HS-27A (cell line): ENCODE results near the gene SCN4B.

ENCODE experiments used
- DNase-seq: peaks from one replicate; pipeline ENCODE4 v3.0.0-alpha.2; 2012; ENCODE audit warnings: low read depth, missing footprints

Gene SCN4B

DNA sequence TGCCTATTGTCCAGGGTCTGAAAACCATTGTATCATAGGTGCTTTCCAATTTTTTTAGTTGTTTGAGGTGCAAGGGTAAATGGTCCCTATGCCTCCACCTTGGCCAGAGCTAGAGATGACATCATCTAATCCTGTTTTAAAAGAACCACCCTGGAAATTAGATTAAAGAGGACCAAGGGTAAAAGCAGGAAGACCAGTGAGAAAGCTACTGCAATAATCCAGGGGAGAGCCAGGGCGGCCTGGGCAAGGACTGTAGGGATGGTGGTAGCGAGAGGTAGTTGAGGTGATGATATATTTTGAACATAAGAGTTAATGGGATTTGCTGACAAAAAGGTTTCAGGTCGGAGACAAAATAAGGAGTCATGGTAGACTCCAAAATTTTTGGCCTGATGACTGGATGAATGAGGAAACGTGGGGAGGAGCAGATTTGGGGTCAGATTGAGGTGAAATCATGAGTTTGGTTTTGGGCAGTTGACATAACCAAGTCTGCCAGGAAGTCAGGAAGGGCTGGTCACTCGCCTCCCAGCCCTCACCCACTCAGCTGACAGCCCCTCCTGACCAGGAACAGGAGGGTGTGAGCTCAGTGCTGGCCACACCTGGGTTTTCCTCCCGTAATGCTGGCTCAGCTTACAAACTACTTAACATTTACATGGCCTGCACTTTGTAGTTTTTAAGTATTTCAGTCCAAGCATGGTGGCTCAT lies 23.0 kb downstream of the SCN4B start:
- DNase-seq = no peak

GRCh38 chr11:118128721-118129470 lies 23.7 kb downstream of the SCN4B start:
- no peak for DNase-seq

- no peak for DNase-seq
These were observed 24.3 kb downstream of the SCN4B start for GRCh38 chr11:118128310-118128709.

- DNase-seq = no peak
These were observed 26.4 kb downstream of the SCN4B start for GRCh38 chr11:118126082-118126838.

DNA sequence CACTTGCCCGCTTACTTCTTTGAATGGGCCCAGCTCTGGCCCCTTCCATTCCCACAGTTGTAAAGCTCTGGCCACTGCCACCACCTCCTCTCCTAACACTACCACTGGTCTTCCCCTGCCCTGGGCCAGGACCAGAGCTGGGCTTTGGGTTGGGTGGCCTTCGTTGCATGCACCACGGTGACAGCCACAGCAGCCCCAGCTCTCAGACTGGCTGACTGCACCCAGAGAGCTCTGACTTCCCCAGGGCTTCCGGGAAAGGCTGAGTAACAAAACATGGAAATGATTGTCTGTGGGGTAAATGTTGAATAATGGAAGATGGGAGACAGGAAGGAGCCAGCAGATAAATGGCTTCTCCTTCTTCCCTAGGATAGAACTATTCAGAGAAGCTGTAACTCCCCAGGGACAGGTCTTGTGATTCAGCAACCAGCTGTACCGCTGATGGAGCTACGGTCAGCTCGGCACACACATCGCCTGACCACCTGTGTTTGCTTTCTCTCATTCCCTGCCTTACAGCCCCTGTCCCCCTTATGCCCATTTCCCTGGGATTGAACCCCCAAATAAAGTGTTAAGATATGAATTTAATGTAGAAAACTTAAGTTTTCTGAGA lies 27.6 kb downstream of the SCN4B start:
- DNase-seq = no peak

GRCh38 chr11:118120793-118121192 lies 31.8 kb downstream of the SCN4B start:
- DNase-seq = no peak

DNA sequence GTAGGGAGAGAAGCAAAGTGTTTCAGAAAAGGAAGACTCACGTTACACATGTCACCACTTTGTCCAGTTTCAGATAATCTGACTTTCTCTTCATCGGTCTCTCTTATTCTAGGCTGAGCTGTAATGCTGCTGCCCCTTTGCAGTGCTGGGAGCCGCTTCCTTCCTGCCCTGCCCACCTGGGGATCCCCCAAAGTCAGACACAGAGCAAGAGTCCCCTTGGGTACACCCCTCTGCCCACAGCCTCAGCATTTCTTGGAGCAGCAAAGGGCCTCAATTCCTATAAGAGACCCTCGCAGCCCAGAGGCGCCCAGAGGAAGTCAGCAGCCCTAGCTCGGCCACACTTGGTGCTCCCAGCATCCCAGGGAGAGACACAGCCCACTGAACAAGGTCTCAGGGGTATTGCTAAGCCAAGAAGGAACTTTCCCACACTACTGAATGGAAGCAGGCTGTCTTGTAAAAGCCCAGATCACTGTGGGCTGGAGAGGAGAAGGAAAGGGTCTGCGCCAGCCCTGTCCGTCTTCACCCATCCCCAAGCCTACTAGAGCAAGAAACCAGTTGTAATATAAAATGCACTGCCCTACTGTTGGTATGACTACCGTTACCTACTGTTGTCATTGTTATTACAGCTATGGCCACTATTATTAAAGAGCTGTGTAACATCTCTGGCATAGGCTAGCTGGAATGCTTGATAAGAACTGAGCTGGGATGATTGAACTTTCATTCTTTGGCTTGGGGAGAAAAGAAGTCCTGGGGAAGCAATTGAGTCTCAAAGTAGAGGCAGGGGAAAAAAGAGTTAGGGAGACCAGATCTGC lies 34.6 kb downstream of the SCN4B start:
- no peak for DNase-seq

- DNase-seq = no peak
These were observed 37.6 kb downstream of the SCN4B start for GRCh38 chr11:118115048-118115447.

- no peak for DNase-seq
These were observed 38.4 kb downstream of the SCN4B start for GRCh38 chr11:118114266-118114665.

- no peak for DNase-seq
These were observed 39.8 kb downstream of the SCN4B start for GRCh38 chr11:118112711-118113430.

GRCh38 chr11:118111744-118112035 lies 40.9 kb downstream of the SCN4B start:
- DNase-seq = no peak

GRCh38 chr11:118111019-118111743 lies 41.4 kb downstream of the SCN4B start:
- no peak for DNase-seq

DNA sequence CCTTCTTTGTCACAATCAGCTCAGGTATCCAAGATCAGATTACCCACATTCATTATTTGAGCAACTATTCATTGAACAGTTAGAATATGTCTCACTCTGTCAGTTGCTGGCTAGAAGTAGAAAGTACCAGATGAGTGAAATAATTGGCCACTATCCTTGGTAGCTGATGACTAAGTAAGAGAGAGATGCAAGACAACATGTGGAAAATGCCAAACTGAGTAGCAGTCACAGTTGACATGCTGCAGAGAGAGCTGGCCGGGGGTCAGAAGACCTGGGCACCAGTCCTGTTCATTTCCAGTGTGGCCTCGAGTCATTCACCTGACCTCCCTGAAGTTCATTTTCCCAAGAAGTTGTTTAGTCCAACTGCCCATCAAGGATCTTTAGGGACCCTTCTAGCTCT lies 43.4 kb downstream of the SCN4B start:
- DNase-seq = no peak

DNA sequence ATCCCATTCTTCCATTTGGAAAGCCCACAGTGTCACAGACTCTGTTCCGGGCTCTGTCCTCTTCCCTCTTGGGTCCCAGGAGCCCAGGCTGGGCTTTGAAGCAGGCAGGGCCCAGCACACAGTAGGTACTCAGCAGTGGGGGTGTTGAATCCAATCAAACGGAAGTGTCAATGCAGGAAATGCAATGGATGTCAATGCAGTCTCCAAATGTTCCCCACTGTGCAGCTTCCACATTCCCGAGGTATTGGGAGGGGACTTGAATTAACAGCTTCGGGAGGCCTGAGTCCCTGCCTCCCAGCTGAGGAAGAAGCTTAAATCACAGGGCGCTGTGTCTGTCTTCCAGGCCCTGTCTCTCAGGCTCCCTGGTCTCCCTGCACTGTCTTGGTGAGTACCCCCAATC lies 44.1 kb downstream of the SCN4B start:
- no peak for DNase-seq

- no peak for DNase-seq
These were observed 45.8 kb downstream of the SCN4B start for GRCh38 chr11:118106789-118107335.

- DNase-seq = no peak
These were observed 46.8 kb downstream of the SCN4B start for GRCh38 chr11:118105657-118106305.

GRCh38 chr11:118104491-118104890 lies 48.1 kb downstream of the SCN4B start:
- no peak for DNase-seq

GRCh38 chr11:118102721-118103261 lies 49.8 kb downstream of the SCN4B start:
- DNase-seq = no peak

GRCh38 chr11:118100691-118101232 lies 51.9 kb downstream of the SCN4B start:
- no peak for DNase-seq
